ENCODE data around the gene DTNBP1.
"Not testable (repeated sequence)": the region's sequence is repeated elsewhere in the genome, so short reads cannot be mapped to it uniquely, and the experiment has no call there.

Gene DTNBP1

GRCh38 chr6:15666896-15667295 lies 4.1 kb upstream of the DTNBP1 start:
- not testable (repeated sequence) for DNase-seq

GRCh38 chr6:15665237-15665636 lies 2.4 kb upstream of the DTNBP1 start:
- DNase-seq = no peak

GRCh38 chr6:15663130-15663871 lies 473 bp upstream of the DTNBP1 start:
- DNase-seq = no peak

GRCh38 chr6:15661853-15662325 lies 939 bp downstream of the DTNBP1 start:
- DNase-seq = no peak

GRCh38 chr6:15659181-15659580 lies 3.6 kb downstream of the DTNBP1 start:
- peak; percentile 1 for DNase-seq

GRCh38 chr6:15658181-15658744 lies 4.6 kb downstream of the DTNBP1 start:
- DNase-seq = no peak

GRCh38 chr6:15657290-15657689 lies 5.5 kb downstream of the DTNBP1 start:
- DNase-seq = no peak

- DNase-seq = no peak
Observed at GRCh38 chr6:15656145-15656544, 6.7 kb downstream of the DTNBP1 start.

GRCh38 chr6:15654250-15654649 lies 8.6 kb downstream of the DTNBP1 start:
- peak; percentile 35 for DNase-seq

- DNase-seq = no peak
Observed at GRCh38 chr6:15653581-15653980, 9.2 kb downstream of the DTNBP1 start.

- peak; percentile 19 for DNase-seq
Observed at GRCh38 chr6:15650004-15650559, 12.7 kb downstream of the DTNBP1 start.

GRCh38 chr6:15644904-15645303 lies 17.9 kb downstream of the DTNBP1 start:
- DNase-seq = no peak

- no peak for DNase-seq
Observed at GRCh38 chr6:15643542-15643941, 19.3 kb downstream of the DTNBP1 start.

- no peak for DNase-seq
Observed at GRCh38 chr6:15642276-15642675, 20.6 kb downstream of the DTNBP1 start.

- DNase-seq = no peak
Observed at GRCh38 chr6:15638373-15638772, 24.5 kb downstream of the DTNBP1 start.

- DNase-seq = no peak
Observed at GRCh38 chr6:15631432-15631831, 31.4 kb downstream of the DTNBP1 start.

GRCh38 chr6:15630202-15630601 lies 32.6 kb downstream of the DTNBP1 start:
- DNase-seq = no peak

- DNase-seq = no peak
Observed at GRCh38 chr6:15629487-15629886, 33.3 kb downstream of the DTNBP1 start.

- peak; percentile 77 for DNase-seq
Observed at GRCh38 chr6:15628499-15629131, 34.2 kb downstream of the DTNBP1 start.

GRCh38 chr6:15627821-15628220 lies 35.0 kb downstream of the DTNBP1 start:
- DNase-seq = peak; percentile 54

GRCh38 chr6:15626878-15627674 lies 35.8 kb downstream of the DTNBP1 start:
- peak; percentile 11 for DNase-seq

- DNase-seq = no peak
Observed at GRCh38 chr6:15626160-15626559, 36.7 kb downstream of the DTNBP1 start.

Data from fibroblast of skin of scalp (primary cell).